Brain microvascular endothelial cell (primary cell): ENCODE measurements around the gene PPP4R3B.

ENCODE experiments used
- DNase-seq: peaks from one replicate; pipeline ENCODE4 v3.0.0-alpha.2; 2020
- H3K27ac ChIP-seq: fragments of 250-450 bp; sonication (Bioruptor Pico); 2 replicates; pipeline ENCODE4 v1.5.1; 2020; ENCODE audit warnings: mild to moderate bottlenecking, moderate library complexity
- H3K27me3 ChIP-seq: fragments of 250-450 bp; sonication (Bioruptor Pico); replicated peaks from 2 replicates; pipeline ENCODE4 v1.5.1; 2020; ENCODE audit warnings: mild to moderate bottlenecking
- H3K36me3 ChIP-seq: fragments of 250-450 bp; sonication (Bioruptor Pico); replicated peaks from 2 replicates; pipeline ENCODE4 v1.5.1; 2020; ENCODE audit warnings: mild to moderate bottlenecking
- H3K4me3 ChIP-seq: 2 replicates; pipeline ENCODE4 v1.5.1; 2011; ENCODE audit warnings: low read depth, mild to moderate bottlenecking, control low read depth, low read length, moderate library complexity
- CTCF ChIP-seq: IDR thresholded peaks from 2 replicates; pipeline ENCODE4 v1.5.1; 2011; ENCODE audit warnings: low read depth, mild to moderate bottlenecking, moderate library complexity, low read length, control low read depth, inconsistent platforms; ENCODE audit errors: missing control alignments
- in situ Hi-C: cut with HindIII; loops from 2 replicates; pipeline ENCODE4 v1.10.0; 2017; ENCODE audit warnings: low sequenced_read_pairs, low pct_ligation_motif_present

PPP4R3B gene

GRCh38 chr2:55616551-55617174, 759 bp downstream of the PPP4R3B start:
- TF ChIP-seq CTCF = no peak
- Histone ChIP-seq H3K27me3 (no peaks in the 10 kb centered on the region), H3K27ac (peak overlapping the region; percentile 96), H3K36me3 (peaks cover 4% of the 10 kb centered on the region), H3K4me3 (peak overlapping the region; percentile 96)
- in situ Hi-C loops = no loop called here
- DNase-seq = peak; percentile 64

- H3K27me3 ChIP-seq = no peaks in the 10 kb centered on the region
- TF ChIP-seq CTCF = no peak
- no peak for DNase-seq
- no peak overlapping the region for H3K4me3 ChIP-seq
- H3K36me3 ChIP-seq = peaks cover 8% of the 10 kb centered on the region
- H3K27ac ChIP-seq = no peak overlapping the region
- in situ Hi-C loops = no loop called here
These were observed 5.4 kb downstream of the PPP4R3B start for GRCh38 chr2:55611997-55612396.

GRCh38 chr2:55610954-55611743, 6.3 kb downstream of the PPP4R3B start:
- H3K27ac ChIP-seq = no peak overlapping the region
- TF ChIP-seq CTCF = no peak
- DNase-seq = no peak
- in situ Hi-C loops = no loop called here
- peaks cover 8% of the 10 kb centered on the region for H3K36me3 ChIP-seq
- H3K4me3 ChIP-seq = no peak overlapping the region
- no peaks in the 10 kb centered on the region for H3K27me3 ChIP-seq

GRCh38 chr2:55609938-55610578, 7.4 kb downstream of the PPP4R3B start:
- H3K4me3 ChIP-seq = no peak overlapping the region
- no peak for DNase-seq
- H3K27ac ChIP-seq = no peak overlapping the region
- no peaks in the 10 kb centered on the region for H3K27me3 ChIP-seq
- H3K36me3 ChIP-seq = peaks cover 8% of the 10 kb centered on the region
- in situ Hi-C loops = no loop called here
- TF ChIP-seq CTCF = no peak

GRCh38 chr2:55609193-55609794, 8.1 kb downstream of the PPP4R3B start:
- in situ Hi-C loops = no loop called here
- DNase-seq = no peak
- H3K27ac ChIP-seq = no peak overlapping the region
- peaks cover 8% of the 10 kb centered on the region for H3K36me3 ChIP-seq
- no peak overlapping the region for H3K4me3 ChIP-seq
- H3K27me3 ChIP-seq = no peaks in the 10 kb centered on the region
- no peak for TF ChIP-seq CTCF
